IgD-negative memory B cell (primary cell): ENCODE results near the gene ZKSCAN5. TPM values are rescaled to one million over a fixed set of nuclear protein-coding genes. Genes with fewer than 3 reads are reported as not detected.
"Not testable (repeated sequence)": the region's sequence is repeated elsewhere in the genome, so short reads cannot be mapped to it uniquely, and the experiment has no call there.

ENCODE experiments used
- H3K27ac Mint-ChIP-seq, 3 donors: one replicate each; pipeline ENCODE4 v1.8.0; 2020 to 2022; ENCODE audit warnings: mild to moderate bottlenecking in 3 of 3, mixed read lengths in 3 of 3, moderate library complexity in 1 of 3
- H3K27me3 Mint-ChIP-seq: one replicate; pipeline ENCODE4 v1.8.0; 2021; ENCODE audit warnings: mixed read lengths
- H3K36me3 Mint-ChIP-seq: one replicate; pipeline ENCODE4 v1.8.0; 2020; ENCODE audit warnings: mild to moderate bottlenecking, mixed read lengths
- H3K4me1 Mint-ChIP-seq, 3 donors: one replicate each; pipeline ENCODE4 v1.8.0; 2020 to 2022; ENCODE audit warnings: mixed read lengths in 3 of 3, mild to moderate bottlenecking in 1 of 3
- H3K4me3 Mint-ChIP-seq, 4 donors: one replicate each; pipeline ENCODE4 v1.8.0; 2020 to 2022; ENCODE audit warnings: mild to moderate bottlenecking in 4 of 4, mixed read lengths in 4 of 4, moderate library complexity in 3 of 4
- H3K9me3 Mint-ChIP-seq, 3 donors: one replicate each; pipeline ENCODE4 v1.8.0; 2020 to 2021; ENCODE audit warnings: mixed read lengths in 3 of 3, mild to moderate bottlenecking in 1 of 3
- polyA plus RNA-seq: library from polyadenylated mRNA; unstranded; fragments of 300-500 nt; fragmentation: Illumina TruSeq; gene quantifications from one replicate; pipeline ENCODE4 v1.2.3, GENCODE V29; 2021

The ZKSCAN5 gene
- polyA plus RNA-seq, 1 donor from 2014 or later, result 5.4 TPM

DNA sequence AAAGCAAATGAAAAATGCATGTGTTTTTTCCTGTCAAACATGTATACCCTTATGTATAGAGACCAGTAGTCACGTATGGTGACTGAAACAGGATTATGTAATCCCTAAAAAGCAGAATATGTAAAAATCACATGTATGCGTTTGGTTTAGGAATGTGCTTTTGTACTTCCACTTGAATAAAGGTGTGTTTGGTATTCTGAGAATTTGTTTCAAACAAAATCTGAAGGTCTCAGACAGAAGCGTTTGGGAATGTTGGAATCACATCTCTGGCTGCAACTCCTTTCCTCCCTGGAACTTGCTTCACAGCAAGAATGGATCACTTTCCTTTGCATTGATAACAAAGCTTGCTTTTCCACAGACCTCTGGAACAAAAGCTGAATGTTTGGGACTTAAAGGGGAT is 71.8 kb downstream of the ZKSCAN5 start:
- H3K4me3 Mint-ChIP-seq, result no peak overlapping the region
- no peaks in the 10 kb centered on the region for H3K9me3 Mint-ChIP-seq
- H3K27me3 Mint-ChIP-seq, result peaks cover 9% of the 10 kb centered on the region
- peaks cover 12 to 21% (median 18%) of the 10 kb centered on the region in 3 donors for H3K4me1 Mint-ChIP-seq
- no peaks in the 10 kb centered on the region for H3K36me3 Mint-ChIP-seq
- H3K27ac Mint-ChIP-seq, result no peak overlapping the region

DNA sequence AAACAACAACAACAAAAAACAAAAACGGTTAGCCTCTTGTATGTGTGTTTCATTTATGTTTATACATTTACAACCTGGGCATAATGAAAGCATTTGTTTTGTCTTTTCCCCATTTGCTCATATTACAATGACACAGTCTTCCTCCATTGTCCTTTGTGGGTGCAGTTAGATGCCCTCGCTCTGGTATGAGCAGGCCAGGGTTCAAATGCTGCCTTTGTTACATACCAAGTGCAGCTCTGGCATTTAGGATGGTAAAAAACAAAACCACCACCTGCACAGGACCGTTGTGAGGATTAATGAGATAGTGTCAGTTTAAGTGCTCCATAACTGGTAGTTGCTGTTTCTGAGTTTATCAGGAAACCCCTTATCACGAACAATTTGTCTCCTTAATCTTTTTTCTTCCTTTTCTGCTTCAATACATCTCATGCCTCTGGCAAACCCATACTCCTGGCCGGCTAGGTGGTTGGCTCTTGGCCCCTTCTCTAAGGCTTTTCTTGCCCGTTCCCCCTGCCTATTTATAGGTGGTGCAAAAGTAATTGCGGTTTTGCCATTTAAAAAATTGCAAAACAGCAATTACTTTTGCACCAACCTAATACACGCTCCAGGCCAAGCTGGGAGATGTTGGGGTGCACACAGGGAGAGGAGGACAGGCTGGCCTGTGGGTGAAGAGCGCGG is 75.0 kb downstream of the ZKSCAN5 start:
- peaks cover 11% of the 10 kb centered on the region for H3K27me3 Mint-ChIP-seq
- H3K36me3 Mint-ChIP-seq, result no peaks in the 10 kb centered on the region
- peak overlapping the region; percentile 87 to 97 (median 91) for H3K4me3 Mint-ChIP-seq
- H3K9me3 Mint-ChIP-seq, result no peaks in the 10 kb centered on the region
- peak overlapping the region in 1 of 3 donors; percentile 23 for H3K27ac Mint-ChIP-seq
- H3K4me1 Mint-ChIP-seq, result peaks cover 12 to 21% (median 18%) of the 10 kb centered on the region in 3 donors

DNA sequence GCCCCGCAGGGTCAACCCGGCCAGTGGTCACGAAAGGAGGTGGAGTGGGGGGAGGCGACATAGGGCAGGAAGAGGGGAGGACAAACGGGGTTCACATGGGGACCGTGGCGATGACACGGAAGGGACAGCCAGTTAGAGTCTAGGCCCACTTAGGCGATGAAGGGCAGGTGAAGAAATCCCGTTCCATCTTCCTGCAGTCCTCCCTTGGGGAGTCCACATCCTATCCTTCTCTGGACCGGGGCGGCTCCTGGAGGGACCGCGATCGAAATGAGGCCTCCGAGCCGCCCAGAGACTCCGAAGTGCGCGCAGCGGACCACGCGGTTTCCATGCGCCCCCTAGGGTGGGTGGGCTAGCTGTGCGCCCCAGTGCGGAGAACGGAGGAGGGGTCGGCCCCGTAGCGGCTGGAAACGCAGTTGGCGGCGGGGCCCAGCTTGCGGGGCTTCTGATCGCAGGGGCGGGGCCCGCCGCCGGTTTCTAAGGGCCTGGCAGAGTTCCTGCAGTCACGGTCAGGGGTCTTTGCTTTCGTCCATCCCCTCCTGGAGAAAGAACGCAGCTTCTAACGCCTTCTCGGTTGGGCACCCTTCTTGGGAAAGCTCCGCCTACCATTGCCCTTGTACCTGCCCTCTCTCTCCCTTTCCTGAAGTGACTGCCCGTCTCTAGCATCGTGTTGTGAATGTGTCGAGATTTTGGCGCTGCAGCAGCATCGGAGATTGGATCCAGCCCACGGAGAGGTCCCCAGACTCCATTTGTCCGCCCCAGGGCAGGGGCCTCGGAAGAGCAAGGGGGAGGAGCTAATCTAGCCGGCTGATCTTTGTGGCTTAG is 75.7 kb downstream of the ZKSCAN5 start:
- H3K9me3 Mint-ChIP-seq, result no peaks in the 10 kb centered on the region
- peak overlapping the region; percentile 87 to 97 (median 91) for H3K4me3 Mint-ChIP-seq
- H3K27me3 Mint-ChIP-seq, result peaks cover 11% of the 10 kb centered on the region
- no peaks in the 10 kb centered on the region for H3K36me3 Mint-ChIP-seq
- peaks cover 12 to 21% (median 18%) of the 10 kb centered on the region in 3 donors for H3K4me1 Mint-ChIP-seq
- H3K27ac Mint-ChIP-seq, result peak overlapping the region in 1 of 3 donors; percentile 81

DNA sequence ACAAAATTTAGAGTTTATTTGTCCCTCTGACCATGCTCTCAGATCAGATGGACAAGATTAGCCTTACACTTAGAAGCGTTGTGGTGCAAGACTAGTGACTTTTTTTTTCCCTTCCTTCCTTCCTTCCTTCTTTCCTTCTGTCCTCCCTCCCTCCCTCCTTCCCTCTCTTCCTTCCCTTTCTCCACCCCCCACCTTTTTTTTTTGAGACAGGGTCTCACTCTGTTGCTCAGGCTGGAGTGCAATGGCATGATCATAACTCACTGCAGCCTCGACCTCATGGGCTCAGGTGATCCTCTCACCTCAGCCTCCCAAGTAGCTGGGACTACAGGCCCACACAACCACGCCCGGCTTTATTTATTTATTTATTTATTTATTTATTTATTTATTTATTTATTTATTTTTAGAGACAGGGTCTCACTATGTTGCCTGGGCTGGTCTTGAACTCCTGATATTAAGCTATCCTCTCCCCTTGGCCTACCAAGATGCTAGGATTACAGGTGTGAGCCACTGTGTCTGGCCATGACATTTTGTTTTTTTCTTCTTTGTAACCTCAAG is 76.4 kb downstream of the ZKSCAN5 start:
- Mint-ChIP-seq H3K27ac (peak overlapping the region in 1 of 3 donors; percentile 81), H3K27me3 (peaks cover 11% of the 10 kb centered on the region), H3K4me1 (peaks cover 12 to 21% (median 18%) of the 10 kb centered on the region in 3 donors), H3K4me3 (peak overlapping the region; percentile 87 to 97 (median 91))
- not testable (repeated sequence) for H3K9me3 Mint-ChIP-seq, H3K36me3 Mint-ChIP-seq

Other genes with a start within 250 kb of the ZKSCAN5 start
- gene MYH16, start 231.8 kb upstream of the ZKSCAN5 start, polyA plus RNA-seq, result not detected
- gene ARPC1A, start 178.8 kb upstream of the ZKSCAN5 start, polyA plus RNA-seq, result 81.5 TPM
- 728 TPM for gene ARPC1B, start 129.9 kb upstream of the ZKSCAN5 start, polyA plus RNA-seq
- 33.8 TPM for gene PDAP1, start 96.1 kb upstream of the ZKSCAN5 start, polyA plus RNA-seq
- 162 TPM for gene BUD31, start 95.7 kb upstream of the ZKSCAN5 start, polyA plus RNA-seq
- gene PTCD1, start 65.9 kb upstream of the ZKSCAN5 start, polyA plus RNA-seq, result 5.5 TPM
- gene CPSF4, start 65.7 kb upstream of the ZKSCAN5 start, polyA plus RNA-seq, result 28.7 TPM
- 453 TPM for gene ATP5MF, start 38.5 kb upstream of the ZKSCAN5 start, polyA plus RNA-seq
- 4.4 TPM for gene ZNF789, start 31.8 kb upstream of the ZKSCAN5 start, polyA plus RNA-seq
- gene ZNF394, start 4.4 kb upstream of the ZKSCAN5 start, polyA plus RNA-seq, result 53.3 TPM
- 4.5 TPM for gene FAM200A, start 47.5 kb downstream of the ZKSCAN5 start, polyA plus RNA-seq
- 66.9 TPM for gene ZNF655, start 54.0 kb downstream of the ZKSCAN5 start, polyA plus RNA-seq
- gene TMEM225B, start 93.6 kb downstream of the ZKSCAN5 start, polyA plus RNA-seq, result 1.6 TPM
- gene ZSCAN25, start 112.3 kb downstream of the ZKSCAN5 start, polyA plus RNA-seq, result 11.8 TPM
- gene CYP3A5, start 175.3 kb downstream of the ZKSCAN5 start, polyA plus RNA-seq, result 0.16 TPM
- not detected for gene CYP3A7, start 230.5 kb downstream of the ZKSCAN5 start, polyA plus RNA-seq